A673 (cell line): ENCODE data around the gene SACM1L. TPM values are rescaled to one million over a fixed set of nuclear protein-coding genes. Genes with fewer than 3 reads are reported as not detected.

ENCODE experiments used
- BruUV-seq: library from RNA; stranded (reverse); fragments of 400-500 nt; replicated peaks from 2 replicates; lab custom pipeline; 2021; lab: Mats Ljungman, UMichigan
- CTCF ChIA-PET: fragments of 300-600 bp; sonication (Branson Sonifier 250); formaldehyde crosslinking; loops from one replicate; lab custom pipeline; 2022; ENCODE audit warnings: antibody characterized with exemption; lab: Charles Lee
- POLR2A ChIA-PET: fragments of 300-600 bp; sonication (Branson Sonifier 250); formaldehyde crosslinking; loops from one replicate; lab custom pipeline; 2022; ENCODE audit warnings: antibody characterized with exemption; ENCODE audit not compliant: low non-redundant PET; lab: Charles Lee
- DNase-seq: peaks from one replicate; pipeline ENCODE4 v3.0.0-alpha.2; 2015; ENCODE audit warnings: low spot score
- H3K27ac ChIP-seq: fragments of 200-600 bp; sonication (generic); 2 replicates; pipeline ENCODE4 v1.5.1; 2016; ENCODE audit warnings: mixed run types, low read depth, mild to moderate bottlenecking, mixed read lengths, antibody characterized with exemption, low read length; ENCODE audit not compliant: poor library complexity, severe bottlenecking
- H3K27me3 ChIP-seq: fragments of 200-600 bp; sonication (generic); replicated peaks from 2 replicates; pipeline ENCODE4 v1.6.1; 2017; ENCODE audit warnings: mixed run types, low read depth, mild to moderate bottlenecking, mixed read lengths, antibody characterized with exemption, low read length; ENCODE audit not compliant: insufficient read depth, poor library complexity
- H3K36me3 ChIP-seq: fragments of 200-600 bp; sonication (generic); 2 replicates; pipeline ENCODE4 v1.6.1; 2016; ENCODE audit warnings: mixed run types, mild to moderate bottlenecking, mixed read lengths, antibody characterized with exemption, low read length; ENCODE audit not compliant: insufficient read depth, poor library complexity, severe bottlenecking
- H3K4me1 ChIP-seq: fragments of 200-600 bp; sonication (generic); 2 replicates; pipeline ENCODE4 v1.6.1; 2017; ENCODE audit warnings: mixed run types, mild to moderate bottlenecking, mixed read lengths, antibody characterized with exemption, low read length; ENCODE audit not compliant: insufficient read depth, poor library complexity, severe bottlenecking
- H3K4me3 ChIP-seq: fragments of 200-600 bp; sonication (generic); 2 replicates; pipeline ENCODE4 v1.5.1; 2016; ENCODE audit warnings: low read depth, mixed run types, mild to moderate bottlenecking, mixed read lengths, low read length; ENCODE audit not compliant: poor library complexity, severe bottlenecking
- H3K9me3 ChIP-seq: fragments of 200-600 bp; sonication (generic); 2 replicates; pipeline ENCODE4 v1.6.1; 2016; ENCODE audit warnings: mixed run types, low read depth, mild to moderate bottlenecking, mixed read lengths, antibody characterized with exemption, low read length; ENCODE audit not compliant: poor library complexity, severe bottlenecking
- CTCF ChIP-seq: fragments of 300-800, 200-600 bp; sonication (generic); conservative IDR thresholded peaks from 2 replicates; pipeline ENCODE4 v1.5.1; 2017; ENCODE audit warnings: low read depth, mild to moderate bottlenecking, antibody characterized with exemption, low read length, moderate library complexity, mixed read lengths
- EZH2 ChIP-seq: fragments of 200-600 bp; sonication (generic); IDR thresholded peaks from 2 replicates; pipeline ENCODE4 v1.6.1; 2017; ENCODE audit warnings: borderline replicate concordance, low read depth, mild to moderate bottlenecking, mixed read lengths, antibody characterized with exemption, low read length; ENCODE audit not compliant: poor library complexity, severe bottlenecking
- intact Hi-C: fragments of 100-400 bp; cut with micrococcal nuclease; formaldehyde crosslinking; loops from one replicate; pipeline ENCODE4 v1.10.0; 2022; ENCODE audit not compliant: unreplicated experiment
- total RNA-seq: library from RNA; stranded (reverse); gene quantifications from 2 replicates; pipeline ENCODE4 v1.2.3, GENCODE V29; 2021

SACM1L gene
- total RNA-seq, 1 experiment from 2014 or later: 32.8 TPM

GRCh38 chr3:45778761-45779201 is 89.6 kb downstream of the SACM1L start:
- ChIA-PET CTCF (no interaction called here), POLR2A (no interaction called here)
- no peaks in the 10 kb centered on the region for H3K9me3 ChIP-seq
- H3K4me3 ChIP-seq: no peak overlapping the region
- TF ChIP-seq CTCF (no peak), EZH2 (no peak)
- no peaks in the 10 kb centered on the region for H3K4me1 ChIP-seq
- no TSS peak for BruUV-seq
- no peak for DNase-seq
- no peak overlapping the region for H3K27ac ChIP-seq
- intact Hi-C loops: no loop called here
- H3K36me3 ChIP-seq: no peaks in the 10 kb centered on the region
- H3K27me3 ChIP-seq: no peaks in the 10 kb centered on the region

GRCh38 chr3:45779746-45780735 is 90.8 kb downstream of the SACM1L start:
- no peaks in the 10 kb centered on the region for H3K9me3 ChIP-seq
- ChIA-PET CTCF (no interaction called here), POLR2A (no interaction called here)
- BruUV-seq: no TSS peak
- DNase-seq: no peak
- no peak overlapping the region for H3K4me3 ChIP-seq
- no peaks in the 10 kb centered on the region for H3K36me3 ChIP-seq
- H3K27ac ChIP-seq: no peak overlapping the region
- no peaks in the 10 kb centered on the region for H3K4me1 ChIP-seq
- TF ChIP-seq EZH2: no peak
- TF ChIP-seq CTCF: no peak
- no peaks in the 10 kb centered on the region for H3K27me3 ChIP-seq
- intact Hi-C loops: no loop called here

- TF ChIP-seq CTCF (no peak), EZH2 (no peak)
- Histone ChIP-seq H3K4me1 (no peaks in the 10 kb centered on the region), H3K9me3 (no peaks in the 10 kb centered on the region), H3K27ac (no peak overlapping the region), H3K36me3 (no peaks in the 10 kb centered on the region), H3K27me3 (no peaks in the 10 kb centered on the region), H3K4me3 (no peak overlapping the region)
- ChIA-PET POLR2A (no interaction called here), CTCF (no interaction called here)
- no peak for DNase-seq
- no TSS peak for BruUV-seq
- intact Hi-C loops: no loop called here
These were observed 92.1 kb downstream of the SACM1L start for GRCh38 chr3:45781271-45781670.
